ENCODE measurements around the gene RNF34.

The RNF34 gene

DNA sequence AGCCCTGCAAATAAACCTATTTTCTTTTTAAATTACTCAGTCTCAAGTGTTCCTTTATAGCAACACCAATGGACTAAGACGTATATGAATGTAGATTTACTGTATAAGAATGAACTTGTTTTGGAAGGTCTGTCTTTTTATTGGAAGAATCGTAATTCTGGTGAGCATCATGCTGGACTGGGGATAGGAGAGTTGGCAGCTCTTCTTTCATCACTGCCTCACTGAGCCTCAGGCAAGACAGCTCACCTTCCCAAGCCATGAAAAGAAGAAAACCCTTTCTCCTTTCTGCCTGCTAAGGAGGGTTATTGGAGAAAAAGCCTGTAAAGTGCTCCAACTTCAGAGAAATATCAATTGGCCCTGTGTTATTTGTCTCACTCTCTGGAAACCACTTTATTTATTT is 9.1 kb upstream of the RNF34 start:
- no peak for DNase-seq

DNA sequence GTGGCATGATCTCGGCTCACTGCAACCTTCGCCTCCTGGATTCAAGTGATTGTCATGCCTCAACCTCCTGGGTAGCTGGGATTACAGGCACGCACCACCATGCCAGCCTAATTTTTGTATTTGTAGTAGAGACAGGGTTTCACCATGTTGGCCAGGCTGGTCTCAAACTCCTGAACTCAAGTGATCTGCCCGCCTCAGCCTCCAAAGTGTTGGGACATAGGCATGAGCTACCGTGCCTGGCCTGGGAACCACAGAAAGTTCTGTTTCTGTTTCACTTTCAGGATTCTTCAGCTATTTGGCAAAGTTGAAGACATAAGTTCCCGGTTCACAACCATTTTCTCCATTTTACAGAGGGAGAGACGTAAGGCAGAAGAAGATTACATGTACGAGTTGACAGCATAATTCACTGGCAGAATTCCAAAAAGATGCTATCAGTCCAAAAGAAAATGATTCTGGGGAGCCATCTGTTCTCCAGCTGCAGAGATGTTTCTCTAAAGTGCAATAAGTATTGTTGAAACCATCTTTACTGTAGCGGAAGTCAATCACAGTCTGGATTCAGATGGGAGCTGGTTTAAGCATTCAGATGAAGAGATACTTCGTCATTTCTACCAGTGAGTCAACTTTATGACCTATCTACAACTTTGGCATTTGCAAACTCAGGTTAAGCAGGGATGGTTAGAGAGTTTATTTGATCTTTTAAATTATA is 8.1 kb upstream of the RNF34 start:
- peak; percentile 23 for DNase-seq

DNA sequence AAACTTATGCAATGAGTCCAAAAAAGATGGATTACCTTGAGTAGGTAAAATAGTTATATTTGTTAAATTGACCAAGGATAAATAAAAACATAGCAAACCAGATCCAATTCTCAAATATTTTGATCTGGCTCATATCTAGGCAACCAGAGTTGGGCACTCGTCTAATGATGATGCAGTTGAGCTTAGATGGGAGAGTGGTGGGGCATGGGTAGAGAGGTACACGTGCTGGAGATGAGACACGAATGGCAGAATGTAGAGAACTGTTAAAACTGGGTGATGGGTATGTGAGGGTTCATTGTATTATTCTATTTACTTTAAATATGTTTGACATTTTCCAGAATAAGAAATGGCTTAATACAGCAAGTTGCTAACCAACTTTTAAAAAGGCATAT is 7.6 kb upstream of the RNF34 start:
- no peak for DNase-seq

DNA sequence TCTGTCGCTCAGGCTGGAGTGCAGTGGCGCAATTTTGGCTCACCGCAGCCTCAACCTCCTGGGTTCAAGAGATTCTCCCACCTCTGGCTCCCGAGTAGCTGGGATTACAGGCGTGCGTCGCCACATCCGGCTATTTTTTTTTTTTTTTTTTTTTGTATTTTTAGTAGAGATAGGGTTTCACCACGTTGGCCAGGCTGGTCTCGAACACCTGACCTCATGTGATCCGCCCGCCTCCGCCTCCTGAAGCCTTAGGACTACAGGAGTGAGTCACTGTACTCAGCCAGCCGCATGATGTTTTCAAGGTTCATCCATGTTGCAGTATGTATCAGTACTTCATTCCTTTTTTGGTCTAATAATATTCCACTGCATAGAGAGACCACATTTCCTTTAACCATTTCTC is 2.4 kb upstream of the RNF34 start:
- no peak for DNase-seq

DNA sequence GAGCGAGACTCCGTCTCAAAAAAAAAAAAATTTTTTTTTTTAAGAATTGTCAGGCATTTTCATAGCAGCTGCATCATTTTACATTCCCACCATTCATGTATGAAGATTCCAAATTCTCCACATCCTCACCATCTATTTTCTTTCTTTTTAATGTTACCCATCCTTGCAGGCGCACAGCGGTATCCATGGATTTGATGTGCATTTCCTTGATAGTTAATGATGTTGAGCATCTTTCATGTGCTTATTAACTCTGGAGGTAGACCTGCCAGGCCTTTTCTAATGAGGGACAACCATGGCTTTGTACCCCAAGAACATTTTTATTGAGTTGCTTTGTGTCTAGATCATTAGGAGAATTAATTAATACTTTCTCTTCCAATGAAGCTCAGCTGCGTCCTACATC is 1.6 kb upstream of the RNF34 start:
- DNase-seq: no peak

DNA sequence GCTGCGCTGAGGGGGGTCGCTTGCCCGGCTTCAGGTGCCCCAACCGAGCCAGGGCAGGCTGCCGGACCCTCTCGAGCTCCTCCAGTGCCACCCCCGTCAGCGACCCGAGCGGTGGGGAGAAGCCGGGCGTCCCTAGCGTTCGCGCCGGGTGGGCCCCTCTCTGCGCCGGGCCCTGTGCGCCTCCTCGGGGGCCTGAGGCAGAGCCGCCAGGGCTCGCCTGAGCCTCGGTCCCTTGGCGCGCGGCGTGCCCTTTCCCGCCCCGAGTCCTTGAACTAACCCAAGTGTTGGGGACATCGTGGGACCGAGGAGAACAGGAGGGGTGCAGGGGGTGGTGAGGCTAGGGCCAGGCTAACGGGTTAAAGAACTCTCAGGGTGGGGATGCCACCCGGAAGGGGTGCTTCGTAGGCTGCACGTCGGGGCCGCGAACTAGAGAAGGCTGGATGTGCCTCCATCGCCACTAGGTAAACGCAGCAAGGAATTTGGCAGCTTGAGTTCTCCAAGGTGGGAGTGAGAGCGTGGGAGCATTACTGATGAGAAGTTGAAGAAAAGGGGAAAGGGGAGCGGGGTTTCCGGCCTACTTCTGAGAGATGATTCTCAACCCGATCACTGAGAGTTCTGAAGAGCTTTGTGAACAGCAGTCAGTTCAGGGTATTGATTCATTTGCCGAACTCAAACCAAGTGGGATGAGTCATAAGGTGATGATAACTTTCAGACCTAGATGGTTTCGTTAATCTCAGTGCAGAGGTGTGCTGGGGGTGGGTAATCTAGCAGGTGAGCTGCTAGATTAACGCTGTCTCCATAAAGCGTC is 618 bp downstream of the RNF34 start:
- DNase-seq: peak; percentile 36

DNA sequence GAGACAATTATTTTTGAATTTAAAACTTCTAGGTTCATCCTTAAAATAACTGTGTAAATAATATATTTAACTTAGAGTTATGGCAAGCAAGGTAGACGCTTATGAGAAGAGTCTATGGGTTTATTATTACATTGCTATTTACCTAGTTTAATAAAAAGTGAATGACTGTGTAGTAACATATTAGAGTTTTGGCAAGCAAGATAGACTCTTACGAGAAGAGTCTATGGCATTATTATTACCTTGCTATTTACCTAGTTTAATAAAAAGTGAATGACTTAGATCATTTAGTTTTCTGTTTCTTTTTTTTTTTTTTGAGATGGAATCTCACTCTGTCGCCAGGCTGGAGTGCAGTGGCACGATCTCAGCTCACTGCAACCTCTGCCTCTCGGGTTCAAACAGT is 3.8 kb downstream of the RNF34 start:
- DNase-seq: no peak

DNA sequence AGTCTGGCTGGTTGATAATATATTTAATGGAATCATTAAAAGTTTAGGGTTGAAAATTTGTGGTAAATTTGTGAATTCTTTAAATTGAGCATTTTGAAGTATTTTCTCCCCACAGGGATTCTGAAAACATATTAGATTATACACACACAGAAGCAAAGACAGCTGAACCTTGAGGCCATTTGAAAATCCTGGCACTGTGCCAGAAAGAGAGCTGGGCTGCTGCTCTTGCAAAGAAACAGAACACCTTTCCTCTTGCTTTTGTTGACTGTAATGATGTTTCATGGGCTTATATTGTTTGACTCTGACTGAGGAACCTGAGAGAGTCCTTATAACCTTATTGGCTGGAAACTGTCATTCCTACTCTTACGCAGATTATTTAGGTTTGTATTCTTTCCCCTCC is 4.8 kb downstream of the RNF34 start:
- DNase-seq: no peak

DNA sequence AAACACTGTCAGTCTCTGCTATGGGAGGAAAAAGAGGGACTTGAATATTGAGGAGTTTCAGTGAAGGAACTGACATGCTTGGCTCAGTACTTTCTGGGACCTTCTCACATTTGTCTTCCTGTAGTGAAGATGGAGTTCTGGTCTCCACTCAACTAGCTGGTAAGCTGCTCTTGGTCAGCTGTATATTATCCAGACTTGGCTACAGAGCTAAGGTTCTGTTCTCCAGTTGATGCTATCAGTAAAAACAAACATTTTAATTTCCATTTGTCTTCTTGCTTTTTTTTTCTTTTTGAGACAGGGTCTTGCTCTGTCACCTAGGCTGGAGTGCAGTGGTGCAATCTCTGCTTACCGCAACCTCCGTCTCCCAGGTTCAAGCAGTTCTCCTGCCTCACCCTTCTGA is 5.3 kb downstream of the RNF34 start:
- DNase-seq: no peak

DNA sequence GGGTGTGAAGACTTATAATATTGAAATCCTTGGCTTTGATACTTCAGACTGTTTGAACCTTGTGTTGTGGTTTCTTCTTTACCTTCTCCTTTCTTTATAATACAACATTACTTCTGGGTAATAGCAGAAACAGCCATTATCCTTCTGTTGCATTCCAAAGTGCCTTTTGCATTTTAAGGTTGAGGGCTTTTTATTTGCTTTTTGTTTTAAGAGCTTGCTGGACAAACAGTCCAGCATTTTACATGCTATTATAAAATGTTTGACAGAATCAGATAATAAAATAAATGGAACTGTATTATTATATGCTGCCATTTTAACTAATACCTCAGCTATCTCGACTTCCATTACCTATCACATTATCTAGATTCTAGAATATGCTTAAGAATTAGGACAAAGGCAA is 14.0 kb downstream of the RNF34 start:
- no peak for DNase-seq

DNA sequence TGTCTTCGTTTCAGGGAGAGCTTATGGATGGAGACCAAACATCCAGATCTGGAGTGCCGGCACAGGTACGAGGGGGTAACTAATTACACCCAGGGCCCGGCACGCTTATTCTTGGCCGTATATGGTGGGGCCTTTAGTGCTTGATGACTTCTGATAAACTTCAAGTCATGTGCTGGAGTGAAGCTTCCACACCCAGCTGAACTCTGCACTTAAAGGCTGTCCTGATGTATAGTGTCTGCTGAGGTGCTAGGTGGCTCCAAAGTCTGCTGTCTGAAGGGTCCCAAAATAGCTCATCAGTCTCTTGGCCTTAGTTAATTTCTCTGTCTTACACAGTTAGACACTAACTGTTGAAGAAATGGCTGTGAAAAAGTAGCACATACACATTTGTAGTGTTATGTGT is 17.9 kb downstream of the RNF34 start:
- DNase-seq: no peak

DNA sequence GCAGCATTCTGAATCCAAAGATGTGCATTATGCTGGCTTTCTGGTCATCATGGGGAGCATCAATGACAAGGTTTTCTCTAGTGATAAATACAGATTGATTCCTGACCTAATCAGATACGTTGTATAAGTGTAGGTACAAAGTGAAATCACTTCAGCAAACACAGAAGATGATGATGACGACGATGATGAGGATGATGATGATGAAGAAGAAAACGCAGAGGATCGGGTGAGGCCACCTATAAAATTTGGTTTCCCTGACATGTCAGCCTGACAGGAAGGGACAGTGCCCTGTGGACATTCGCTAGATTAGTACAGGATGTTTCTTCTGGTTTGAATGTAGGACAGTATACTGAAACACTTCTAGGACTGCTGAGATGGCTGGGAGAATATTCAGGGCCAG is 20.2 kb downstream of the RNF34 start:
- DNase-seq: no peak

DNA sequence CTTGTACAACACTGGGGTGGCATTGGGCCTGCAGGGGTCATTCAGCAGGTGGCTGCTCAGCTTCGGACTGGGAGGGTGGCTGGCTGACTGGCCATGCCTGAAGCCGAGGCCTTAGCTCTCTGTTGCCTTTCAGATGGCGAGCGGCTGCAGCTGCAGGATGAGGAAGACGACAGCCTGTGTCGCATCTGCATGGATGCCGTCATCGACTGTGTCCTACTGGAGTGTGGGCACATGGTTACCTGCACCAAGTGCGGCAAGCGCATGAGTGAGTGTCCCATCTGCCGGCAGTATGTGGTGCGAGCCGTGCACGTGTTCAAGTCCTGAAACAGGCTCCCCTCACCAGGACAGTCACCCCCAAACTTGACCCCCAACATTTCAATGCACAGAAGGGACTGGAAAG is 23.3 kb downstream of the RNF34 start:
- no peak for DNase-seq

DNA sequence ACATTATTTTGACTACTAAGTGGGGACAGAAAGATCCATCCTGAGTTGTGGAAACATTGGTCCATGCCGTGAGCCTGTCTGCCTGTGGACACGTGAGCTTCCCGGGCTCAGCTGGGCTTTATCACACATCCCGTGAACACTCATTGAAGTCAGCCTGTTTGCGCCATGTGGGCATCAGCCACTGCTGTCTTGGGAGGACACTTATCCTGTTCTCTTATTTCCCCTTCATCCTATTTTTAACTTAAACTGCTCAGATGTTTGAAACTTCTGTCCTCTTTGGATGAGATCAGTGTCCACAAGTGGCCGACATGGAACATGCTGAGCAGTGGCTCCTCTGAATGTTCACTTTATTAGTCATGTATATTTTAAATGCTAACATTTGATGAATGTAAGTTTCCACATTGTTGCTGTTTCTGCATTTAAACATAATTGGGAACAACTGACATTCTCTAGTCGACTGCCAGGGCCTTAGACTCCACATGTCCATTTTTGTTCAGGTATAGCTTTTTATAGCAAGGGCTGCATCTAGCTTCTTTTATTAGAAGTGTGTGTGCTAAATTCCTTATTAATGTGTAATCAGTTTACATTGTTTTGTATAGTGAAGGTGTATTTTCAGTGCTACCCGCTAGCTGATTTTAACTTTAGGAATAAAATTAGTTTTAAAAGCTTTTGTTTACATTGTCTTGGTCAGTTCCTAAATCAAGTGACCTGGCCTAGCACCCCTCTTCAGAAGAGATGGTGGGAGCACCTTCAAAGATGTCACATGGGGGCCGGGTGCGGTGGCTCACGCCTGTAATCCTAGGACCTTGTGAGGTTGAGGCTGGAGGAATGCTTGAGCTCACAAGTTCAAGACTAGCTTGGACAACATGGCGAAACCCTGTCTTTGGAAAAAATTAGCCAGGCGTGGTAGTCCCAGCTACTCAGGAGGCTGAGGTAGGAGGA is 24.0 kb downstream of the RNF34 start:
- DNase-seq: no peak

DNA sequence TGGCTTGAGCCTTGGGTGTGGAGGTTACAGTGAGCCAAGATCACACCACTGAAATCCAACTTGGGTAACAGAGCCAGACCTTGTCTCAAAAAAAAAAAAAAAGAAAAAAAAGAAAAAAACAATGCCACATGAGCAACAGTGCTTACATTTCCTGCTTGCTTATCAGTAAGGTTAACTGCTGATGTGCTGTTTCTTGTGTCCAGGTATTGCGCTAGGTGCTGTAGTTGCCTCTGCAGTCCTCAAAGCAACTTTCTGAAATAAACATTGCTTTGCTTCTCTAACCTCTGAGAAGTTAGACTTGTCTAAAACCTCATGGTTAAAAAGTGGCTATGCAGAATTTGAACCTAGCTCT is 24.7 kb downstream of the RNF34 start:
- no peak for DNase-seq

DNA sequence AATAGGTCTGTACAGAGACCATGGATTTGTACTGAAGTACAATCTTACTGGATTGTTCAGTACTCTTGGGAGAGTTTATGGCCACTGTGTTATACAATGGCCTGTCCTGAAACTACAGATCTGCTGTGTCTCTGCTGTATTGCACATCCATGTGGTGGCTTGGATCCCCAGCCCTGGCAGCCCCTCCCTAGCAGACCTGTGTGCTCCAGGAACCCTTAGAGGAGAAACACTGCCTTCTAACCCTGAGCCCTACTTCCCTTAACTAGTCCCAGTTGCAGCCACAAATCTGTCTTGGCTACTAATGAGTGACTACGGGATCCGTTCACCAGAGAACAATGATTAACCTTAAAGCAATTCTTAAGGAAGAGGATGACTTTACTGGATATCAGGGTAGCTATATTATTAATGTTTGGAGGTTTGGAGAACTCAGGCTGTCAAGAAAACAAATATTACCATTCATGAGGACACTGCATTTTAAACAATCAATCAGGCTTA is 27.7 kb downstream of the RNF34 start:
- no peak for DNase-seq

DNA sequence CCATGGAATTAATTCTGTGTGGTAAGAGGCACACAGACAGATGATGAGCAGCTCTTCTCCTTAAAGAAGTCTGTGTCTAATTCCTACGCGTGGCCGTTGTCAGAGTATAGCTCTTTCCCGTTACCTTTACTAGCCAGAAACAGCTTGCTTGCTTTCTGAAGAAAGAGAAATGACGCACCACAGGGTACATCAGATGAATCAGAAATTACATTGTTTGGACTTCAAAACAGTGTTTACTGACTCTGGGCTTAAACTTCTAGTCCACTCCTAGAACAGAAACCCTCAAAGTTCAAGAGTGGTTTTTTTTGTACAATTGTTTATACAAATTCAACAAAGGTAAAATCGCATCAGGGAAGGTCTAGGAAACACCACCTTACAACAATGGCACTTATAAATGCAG is 29.0 kb downstream of the RNF34 start:
- no peak for DNase-seq

DNA sequence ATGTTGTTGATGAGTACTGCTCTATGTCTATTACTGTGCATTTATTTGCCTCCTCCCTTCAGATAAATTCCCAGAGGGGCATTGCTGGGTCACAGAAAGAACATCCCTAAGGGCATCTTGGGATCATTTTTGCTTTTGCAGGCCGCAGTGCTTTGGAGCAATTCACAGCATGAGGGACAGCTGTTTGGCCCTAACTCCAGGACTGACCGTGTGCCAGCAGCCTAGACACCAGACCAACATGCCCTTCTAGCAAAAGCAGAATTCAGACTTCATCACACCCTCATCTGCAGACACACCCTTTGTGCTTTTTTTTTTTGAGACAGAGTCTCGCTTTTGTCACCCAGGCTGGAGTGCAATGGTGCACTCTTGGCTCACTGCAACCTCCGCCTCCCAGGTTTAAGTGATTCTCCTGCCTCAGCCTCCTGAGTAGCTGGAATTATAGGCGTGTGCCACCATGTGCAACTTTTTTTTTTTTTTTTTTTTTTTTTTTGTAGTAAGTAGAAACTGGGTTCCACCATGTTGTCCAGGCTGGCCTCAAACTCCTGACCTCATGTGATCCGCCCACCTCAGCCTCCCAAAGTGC is 31.0 kb downstream of the RNF34 start:
- DNase-seq: no peak

DNA sequence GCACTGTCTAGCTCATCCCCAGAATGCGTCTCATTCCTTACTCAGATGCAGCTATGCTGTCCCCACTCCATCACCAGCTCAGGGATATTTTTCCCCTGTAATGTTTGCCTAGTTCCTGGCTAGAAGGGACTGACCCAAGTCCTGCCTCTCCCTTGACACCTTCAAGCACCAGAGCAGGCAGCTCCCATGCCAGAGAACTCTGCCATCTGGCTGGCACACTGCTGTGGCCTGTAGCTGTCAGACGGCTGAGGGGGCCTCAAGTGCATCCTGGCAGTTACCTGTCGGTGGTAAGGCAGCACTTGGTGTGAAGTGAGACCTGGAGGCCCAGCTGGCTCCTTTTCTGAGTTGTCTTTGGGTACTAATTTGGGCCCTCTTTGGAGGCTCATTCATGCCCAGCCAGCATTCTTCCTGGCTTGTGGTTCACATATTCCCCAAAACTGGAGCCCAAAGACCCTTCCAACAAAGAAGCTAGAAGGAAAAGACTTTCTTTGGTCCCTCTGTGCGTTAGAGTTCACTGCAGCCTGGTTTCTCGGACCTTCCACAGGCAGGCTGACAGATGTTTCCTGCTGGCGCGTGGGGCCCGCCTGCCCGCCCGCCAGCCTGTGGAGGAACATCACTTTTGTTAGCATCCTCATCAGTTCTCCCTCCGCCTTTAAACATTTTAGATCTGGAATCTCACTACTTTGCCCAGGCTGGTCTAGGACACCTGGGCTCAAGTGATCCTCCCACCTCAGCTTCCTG is 33.0 kb downstream of the RNF34 start:
- no peak for DNase-seq

DNA sequence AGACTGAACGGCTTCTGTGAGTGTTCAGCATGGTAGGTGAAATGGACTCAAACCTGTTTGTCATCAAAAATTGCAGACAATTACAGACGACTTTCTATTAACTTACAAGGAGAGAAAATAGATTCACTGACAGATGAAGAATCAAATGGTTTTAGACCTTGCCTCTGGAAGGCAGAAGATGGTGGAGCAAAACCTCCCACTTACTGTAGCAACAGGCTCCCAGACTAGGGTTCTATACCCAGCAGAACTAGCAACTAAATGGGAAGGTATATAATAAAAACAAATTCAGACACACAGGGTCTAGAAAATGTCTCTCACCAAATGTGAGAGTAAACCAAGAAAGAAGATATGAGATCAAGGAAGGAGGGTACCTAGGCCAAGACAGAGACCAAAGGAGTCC is 36.8 kb downstream of the RNF34 start:
- no peak for DNase-seq

DNA sequence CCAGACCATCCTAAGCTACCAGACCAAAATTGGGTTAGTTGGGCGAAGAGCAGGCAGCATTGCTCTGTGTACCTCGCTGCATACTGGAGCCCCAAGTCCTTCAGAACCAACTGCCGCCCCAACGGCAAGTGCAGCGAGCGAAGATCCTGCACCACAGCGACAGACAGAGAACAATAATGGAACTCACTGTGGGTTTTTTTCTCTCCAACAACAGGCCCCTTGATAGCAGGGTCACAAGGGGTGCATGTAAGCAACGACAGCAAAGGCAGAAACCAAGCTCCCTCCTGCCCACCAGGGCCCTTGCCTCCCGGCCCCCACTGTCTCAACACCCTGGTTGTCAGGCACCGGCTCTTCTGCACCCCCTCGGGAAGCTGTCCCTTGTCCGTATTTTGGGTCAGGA is 39.0 kb downstream of the RNF34 start:
- DNase-seq: no peak

DNA sequence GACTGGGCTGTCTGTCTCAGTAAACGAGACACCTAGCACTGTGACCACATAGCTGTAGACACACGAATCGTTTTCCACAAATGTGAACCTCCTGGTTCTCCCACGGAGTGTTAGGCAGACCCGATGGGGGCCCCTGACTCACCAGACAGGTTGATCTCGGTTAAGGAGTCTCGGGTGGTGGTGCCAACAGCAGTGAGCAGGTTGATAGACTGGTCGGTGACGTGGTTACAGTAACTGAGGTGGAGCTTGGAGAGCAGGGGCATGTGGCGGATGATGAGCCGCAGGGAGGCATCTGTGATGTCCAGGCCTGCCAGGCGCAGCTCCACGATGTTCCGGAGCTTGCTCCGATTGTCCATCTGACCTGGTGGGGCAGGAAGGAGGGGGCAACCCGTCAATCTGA is 39.8 kb downstream of the RNF34 start:
- DNase-seq: no peak
